BLaER1 treated with 17β-estradiol and CSF1 and Interleukin-3, amounts not matched to agents 10 nM and 100 nM (cell line): ENCODE data around the gene FAM171A2.
A peak's percentile ranks its signal among the peaks of the same experiment; 100 is the strongest.

ENCODE experiments used
- H3K27ac ChIP-seq, 11 experiments: shearing (Covaris generic); formaldehyde crosslinking; 2 replicates each; pipeline ENCODE4 v1.8.1; 2022
- H3K27me3 ChIP-seq, 11 experiments: shearing (Covaris generic); formaldehyde crosslinking; 2 replicates each; pipeline ENCODE4 v1.8.1; 2022
- H3K36me3 ChIP-seq, 11 experiments: shearing (Covaris generic); formaldehyde crosslinking; 2 replicates each; pipeline ENCODE4 v1.8.1; 2022
- H3K4me1 ChIP-seq, 10 experiments: shearing (Covaris generic); formaldehyde crosslinking; 2 replicates each; pipeline ENCODE4 v1.8.1; 2022
- H3K4me2 ChIP-seq, 11 experiments: shearing (Covaris generic); formaldehyde crosslinking; 2 replicates each; pipeline ENCODE4 v1.8.1; 2022
- H3K4me3 ChIP-seq, 10 experiments: shearing (Covaris generic); formaldehyde crosslinking; 2 replicates each; pipeline ENCODE4 v1.8.1; 2022
- H3K9ac ChIP-seq, 11 experiments: shearing (Covaris generic); formaldehyde crosslinking; 2 replicates each; pipeline ENCODE4 v1.8.1; 2022
- H3K9me3 ChIP-seq, 11 experiments: shearing (Covaris generic); formaldehyde crosslinking; replicated peaks in 1 of 11; 2 replicates each; pipeline ENCODE4 v1.8.1; 2022
- H4K20me1 ChIP-seq, 11 experiments: shearing (Covaris generic); formaldehyde crosslinking; 2 replicates each; pipeline ENCODE4 v1.8.1; 2022
- Cebpa-rat ChIP-seq, 11 experiments: shearing (Covaris generic); IDR thresholded peaks; 2 replicates each; pipeline ENCODE4 v1.8.1; 2022

FAM171A2 gene

DNA sequence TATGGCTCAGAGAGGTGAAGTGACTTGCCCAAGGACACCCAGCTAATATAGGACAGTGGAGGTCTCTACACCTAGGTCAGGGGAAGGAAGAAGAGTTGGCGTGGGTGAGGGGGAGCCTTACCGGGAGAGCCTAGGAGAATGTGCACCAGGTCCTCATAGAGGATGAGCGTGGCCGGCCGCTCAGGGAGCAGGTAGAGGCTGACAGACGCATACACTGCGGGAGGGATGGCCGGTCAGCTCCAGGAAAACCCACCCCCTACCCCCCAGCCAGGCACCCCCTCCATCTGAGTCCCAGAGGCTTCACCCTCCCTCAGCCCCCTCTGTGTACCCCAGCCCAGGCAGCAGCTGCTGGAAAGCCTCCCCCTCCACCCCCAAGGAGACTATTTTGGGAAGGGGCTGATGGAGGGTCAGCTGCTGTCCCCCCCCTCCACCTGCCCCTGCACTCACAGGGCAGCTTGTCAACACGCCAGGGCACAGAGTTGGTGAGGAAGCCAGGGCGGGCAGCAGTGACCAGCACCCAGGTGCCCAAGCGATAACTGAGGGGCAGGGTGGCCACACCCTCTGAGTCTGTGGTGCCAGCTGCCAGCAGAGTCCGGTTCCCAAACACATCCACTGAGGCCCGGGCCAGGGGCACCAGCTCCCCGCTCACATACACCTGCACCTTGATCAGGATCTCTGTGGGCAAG is 4.1 kb downstream of the FAM171A2 start:
- peaks cover 19 to 58% (median 46%) of the 10 kb centered on the region in 10 experiments; a peak in 19 of 20 replicates for H3K4me1 ChIP-seq
- H3K4me2 ChIP-seq: peak overlapping the region in 2 of 11 experiments; percentile 92 to 94; a peak in 1 of 22 replicates
- H3K36me3 ChIP-seq: no peaks in the 10 kb centered on the region
- no peak overlapping the region for H3K9ac ChIP-seq
- H4K20me1 ChIP-seq: peaks cover 0 to 60% (median 27%) of the 10 kb centered on the region in 11 experiments; a peak in 15 of 22 replicates
- no peak overlapping the region for H3K4me3 ChIP-seq
- H3K27ac ChIP-seq: no peak overlapping the region
- peaks cover 3 to 10% (median 8%) of the 10 kb centered on the region in 11 experiments; a peak in 20 of 22 replicates for H3K27me3 ChIP-seq
- TF ChIP-seq Cebpa-rat (IDR thresholded peaks at IDR 0.05): no peak
- no peaks in the 10 kb centered on the region for H3K9me3 ChIP-seq

GRCh38 chr17:44359006-44359405 is 4.6 kb downstream of the FAM171A2 start:
- no peak for TF ChIP-seq Cebpa-rat (IDR thresholded peaks at IDR 0.05)
- Histone ChIP-seq H3K36me3 (no peaks in the 10 kb centered on the region), H3K27me3 (peaks cover 9 to 16% (median 14%) of the 10 kb centered on the region in 11 experiments), H4K20me1 (peaks cover 0 to 61% (median 28%) of the 10 kb centered on the region in 11 experiments; a peak in 16 of 22 replicates), H3K9ac (no peak overlapping the region; a peak in 1 of 22 replicates), H3K27ac (no peak overlapping the region), H3K4me2 (peak overlapping the region in 3 of 11 experiments; percentile 15 to 33 (median 25); a peak in 4 of 22 replicates), H3K4me1 (peaks cover 20 to 61% (median 49%) of the 10 kb centered on the region in 10 experiments; a peak in 19 of 20 replicates), H3K4me3 (no peak overlapping the region), H3K9me3 (no peaks in the 10 kb centered on the region)

GRCh38 chr17:44358066-44358465 is 5.6 kb downstream of the FAM171A2 start:
- H3K9ac ChIP-seq: no peak overlapping the region
- H3K4me3 ChIP-seq: no peak overlapping the region
- H3K4me1 ChIP-seq: peaks cover 30 to 67% (median 55%) of the 10 kb centered on the region in 10 experiments; a peak in 19 of 20 replicates
- H3K9me3 ChIP-seq: no peaks in the 10 kb centered on the region
- H3K36me3 ChIP-seq: peaks cover 0 to 6% (median 2%) of the 10 kb centered on the region in 11 experiments; a peak in 16 of 22 replicates
- no peak overlapping the region for H3K4me2 ChIP-seq
- H4K20me1 ChIP-seq: peaks cover 7 to 70% (median 37%) of the 10 kb centered on the region in 11 experiments; a peak in 20 of 22 replicates
- H3K27me3 ChIP-seq: peaks cover 19 to 25% (median 23%) of the 10 kb centered on the region in 11 experiments
- TF ChIP-seq Cebpa-rat (IDR thresholded peaks at IDR 0.05): no peak
- no peak overlapping the region for H3K27ac ChIP-seq

GRCh38 chr17:44356241-44356640 is 7.4 kb downstream of the FAM171A2 start:
- H3K9me3 ChIP-seq: no peaks in the 10 kb centered on the region
- no peak overlapping the region for H3K9ac ChIP-seq
- H3K4me2 ChIP-seq: no peak overlapping the region
- TF ChIP-seq Cebpa-rat (IDR thresholded peaks at IDR 0.05): no peak
- peaks cover 18 to 24% (median 20%) of the 10 kb centered on the region in 11 experiments for H3K36me3 ChIP-seq
- no peak overlapping the region for H3K4me3 ChIP-seq
- H3K27ac ChIP-seq: no peak overlapping the region
- peaks cover 25 to 70% (median 48%) of the 10 kb centered on the region in 11 experiments; a peak in 20 of 22 replicates for H4K20me1 ChIP-seq
- peaks cover 19 to 51% (median 39%) of the 10 kb centered on the region in 10 experiments; a peak in 19 of 20 replicates for H3K4me1 ChIP-seq
- H3K27me3 ChIP-seq: peaks cover 29 to 41% (median 33%) of the 10 kb centered on the region in 11 experiments

- Histone ChIP-seq H3K4me1 (peaks cover 14 to 45% (median 35%) of the 10 kb centered on the region in 10 experiments; a peak in 19 of 20 replicates), H3K27me3 (peaks cover 29 to 41% (median 33%) of the 10 kb centered on the region in 11 experiments), H4K20me1 (peaks cover 30 to 68% (median 42%) of the 10 kb centered on the region in 11 experiments; a peak in 20 of 22 replicates), H3K9ac (peak overlapping the region in 1 of 11 experiments; percentile 37; a peak in 1 of 22 replicates), H3K4me3 (no peak overlapping the region), H3K9me3 (no peaks in the 10 kb centered on the region), H3K36me3 (peaks cover 22 to 30% (median 26%) of the 10 kb centered on the region in 11 experiments), H3K27ac (no peak overlapping the region), H3K4me2 (peak overlapping the region in 5 of 11 experiments; percentile 17 to 94 (median 91); a peak in 6 of 22 replicates)
- TF ChIP-seq Cebpa-rat (IDR thresholded peaks at IDR 0.05): no peak
These were observed 8.0 kb downstream of the FAM171A2 start for GRCh38 chr17:44355642-44356099.

GRCh38 chr17:44354582-44355561 is 8.8 kb downstream of the FAM171A2 start:
- Histone ChIP-seq H3K27me3 (peaks cover 29 to 41% (median 33%) of the 10 kb centered on the region in 11 experiments), H3K4me3 (peak overlapping the region; percentile 43 to 69 (median 56); a peak in 16 of 20 replicates), H3K27ac (no peak overlapping the region), H4K20me1 (peaks cover 27 to 66% (median 40%) of the 10 kb centered on the region in 11 experiments; a peak in 20 of 22 replicates), H3K4me1 (peaks cover 19 to 41% (median 34%) of the 10 kb centered on the region in 10 experiments), H3K9me3 (no peaks in the 10 kb centered on the region), H3K36me3 (peaks cover 24 to 37% (median 34%) of the 10 kb centered on the region in 11 experiments), H3K4me2 (peak overlapping the region; percentile 85 to 97 (median 93)), H3K9ac (peak overlapping the region in 6 of 11 experiments; percentile 23 to 44 (median 38); a peak in 7 of 22 replicates)
- no peak for TF ChIP-seq Cebpa-rat (IDR thresholded peaks at IDR 0.05)

- Histone ChIP-seq H3K27ac (no peak overlapping the region), H4K20me1 (peaks cover 26 to 73% (median 50%) of the 10 kb centered on the region in 11 experiments; a peak in 20 of 22 replicates), H3K9ac (peak overlapping the region; percentile 33 to 73 (median 59); a peak in 20 of 22 replicates), H3K4me3 (peak overlapping the region; percentile 43 to 69 (median 58)), H3K36me3 (peaks cover 24 to 48% (median 43%) of the 10 kb centered on the region in 11 experiments), H3K4me2 (peak overlapping the region; percentile 85 to 97 (median 93)), H3K9me3 (no peaks in the 10 kb centered on the region), H3K4me1 (peaks cover 30 to 44% (median 38%) of the 10 kb centered on the region in 10 experiments), H3K27me3 (peaks cover 29 to 41% (median 33%) of the 10 kb centered on the region in 11 experiments)
- no peak for TF ChIP-seq Cebpa-rat (IDR thresholded peaks at IDR 0.05)
These were observed 9.9 kb downstream of the FAM171A2 start for GRCh38 chr17:44353672-44354331.
